ENCODE results near the gene DCST2. TPM values are rescaled to one million over a fixed set of nuclear protein-coding genes. Genes with fewer than 3 reads are reported as not detected.

DCST2 gene
- total and polyA plus RNA-seq, 11 donors = 0.14 to 0.65 (median 0.35) TPM; not detected in 1

DNA sequence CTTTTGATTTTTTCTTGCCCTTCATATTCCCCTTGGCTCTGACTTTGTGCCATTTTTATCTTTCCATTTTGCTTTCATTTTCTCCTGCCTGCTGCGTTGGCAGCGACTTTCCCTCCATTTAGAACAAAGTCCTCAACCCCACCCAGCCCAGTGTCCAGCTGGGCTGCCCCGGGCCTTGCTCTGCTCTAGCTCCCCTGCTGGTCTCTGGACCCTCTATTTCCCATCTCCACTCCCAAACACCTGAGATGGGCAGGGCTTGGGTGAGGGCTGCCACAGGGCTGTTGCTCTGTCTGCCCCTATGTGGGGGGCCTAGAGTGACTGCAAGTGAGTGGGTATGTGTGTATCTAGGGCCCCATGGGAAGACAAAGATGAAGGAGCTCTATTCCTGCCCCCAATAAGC lies 10.2 kb upstream of the DCST2 start:
- intact Hi-C loops (cut with DNase I) = loop anchor here in 4 of 10 donors (2.0 kb wide), 1 partner anchor 41 kb away; no protein-coding TSS in a partner anchor
- Histone ChIP-seq H3K27ac (no peak overlapping the region), H3K27me3 (no peaks in the 10 kb centered on the region), H3K9me3 (no peaks in the 10 kb centered on the region), H3K4me3 (no peak overlapping the region), H3K4me1 (peaks cover 0 to 21% (median 9%) of the 10 kb centered on the region in 12 donors), H3K36me3 (no peaks in the 10 kb centered on the region)
- DNase-seq (no peak), ATAC-seq (no peak)
- 77 to 87% (median 80%) methylated on average over 3 of the region's 3 CpGs for WGBS, 4 donors
- no peak for TF ChIP-seq POLR2A (IDR thresholded peaks at IDR 0.05)
- TF ChIP-seq, protein P1, sequence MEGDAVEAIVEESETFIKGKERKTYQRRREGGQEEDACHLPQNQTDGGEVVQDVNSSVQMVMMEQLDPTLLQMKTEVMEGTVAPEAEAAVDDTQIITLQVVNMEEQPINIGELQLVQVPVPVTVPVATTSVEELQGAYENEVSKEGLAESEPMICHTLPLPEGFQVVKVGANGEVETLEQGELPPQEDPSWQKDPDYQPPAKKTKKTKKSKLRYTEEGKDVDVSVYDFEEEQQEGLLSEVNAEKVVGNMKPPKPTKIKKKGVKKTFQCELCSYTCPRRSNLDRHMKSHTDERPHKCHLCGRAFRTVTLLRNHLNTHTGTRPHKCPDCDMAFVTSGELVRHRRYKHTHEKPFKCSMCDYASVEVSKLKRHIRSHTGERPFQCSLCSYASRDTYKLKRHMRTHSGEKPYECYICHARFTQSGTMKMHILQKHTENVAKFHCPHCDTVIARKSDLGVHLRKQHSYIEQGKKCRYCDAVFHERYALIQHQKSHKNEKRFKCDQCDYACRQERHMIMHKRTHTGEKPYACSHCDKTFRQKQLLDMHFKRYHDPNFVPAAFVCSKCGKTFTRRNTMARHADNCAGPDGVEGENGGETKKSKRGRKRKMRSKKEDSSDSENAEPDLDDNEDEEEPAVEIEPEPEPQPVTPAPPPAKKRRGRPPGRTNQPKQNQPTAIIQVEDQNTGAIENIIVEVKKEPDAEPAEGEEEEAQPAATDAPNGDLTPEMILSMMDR (IDR thresholded peaks at IDR 0.05) = no peak

DNA sequence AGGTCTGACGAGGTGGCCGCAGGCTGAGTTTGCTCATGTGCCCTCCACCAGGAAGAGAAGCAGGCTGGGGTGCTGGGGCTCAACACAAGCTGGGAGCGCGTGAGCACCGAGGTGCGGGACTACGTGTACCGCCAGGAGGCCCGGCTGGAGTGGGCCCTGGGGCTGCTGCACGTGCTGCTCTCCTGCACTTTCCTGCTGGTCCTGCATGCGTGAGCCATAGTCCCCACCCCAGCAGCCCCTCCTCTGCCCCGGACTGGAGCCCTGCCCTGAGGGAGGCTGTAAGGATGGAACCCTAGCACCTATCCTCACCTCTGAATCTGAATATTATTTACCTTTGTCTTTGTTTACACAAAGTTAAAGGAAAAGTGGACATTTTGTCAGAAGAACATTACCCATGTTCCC lies 9.7 kb upstream of the DCST2 start:
- Histone ChIP-seq H3K27ac (no peak overlapping the region), H3K36me3 (no peaks in the 10 kb centered on the region), H3K4me3 (no peak overlapping the region), H3K4me1 (peaks cover 0 to 26% (median 10%) of the 10 kb centered on the region in 12 donors), H3K9me3 (no peaks in the 10 kb centered on the region), H3K27me3 (no peaks in the 10 kb centered on the region)
- DNase-seq (no peak), ATAC-seq (no peak)
- intact Hi-C loops (cut with DNase I) = no loop called here
- WGBS, 4 donors = 84 to 90% (median 89%) methylated on average over 10 to 12 of the region's 12 CpGs
- TF ChIP-seq, protein P1 (IDR thresholded peaks at IDR 0.05) = no peak
- no peak for TF ChIP-seq POLR2A (IDR thresholded peaks at IDR 0.05)

DNA sequence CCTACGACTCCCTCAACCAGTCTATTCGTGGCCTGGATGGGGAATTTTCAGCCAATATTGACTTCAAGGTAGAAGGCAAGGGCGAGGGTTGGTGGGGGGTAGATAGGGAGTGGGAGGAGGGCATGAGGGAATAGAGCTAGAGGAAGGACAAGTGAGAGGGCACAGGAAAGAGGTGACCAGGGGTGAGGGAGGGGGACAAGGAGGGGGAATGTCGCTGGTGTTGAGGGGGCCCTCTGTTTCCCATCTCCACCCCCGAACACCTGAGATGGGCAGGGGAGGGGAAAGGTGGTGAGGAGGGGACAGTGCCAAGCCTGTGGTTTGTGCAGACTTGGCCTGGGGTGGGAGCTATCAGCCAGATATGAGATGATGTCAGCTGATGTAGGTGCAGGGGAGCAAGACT lies 9.2 kb upstream of the DCST2 start:
- Histone ChIP-seq H3K4me1 (peaks cover 0 to 27% (median 10%) of the 10 kb centered on the region in 12 donors), H3K9me3 (no peaks in the 10 kb centered on the region), H3K36me3 (no peaks in the 10 kb centered on the region), H3K4me3 (no peak overlapping the region), H3K27ac (no peak overlapping the region), H3K27me3 (no peaks in the 10 kb centered on the region)
- DNase-seq = no peak
- WGBS, 4 donors = 80 to 84% (median 82%) methylated on average over 5 of the region's 5 CpGs
- intact Hi-C loops (cut with DNase I) = no loop called here
- TF ChIP-seq, protein P1 (IDR thresholded peaks at IDR 0.05) = no peak
- no peak for TF ChIP-seq POLR2A (IDR thresholded peaks at IDR 0.05)
- no peak for ATAC-seq

DNA sequence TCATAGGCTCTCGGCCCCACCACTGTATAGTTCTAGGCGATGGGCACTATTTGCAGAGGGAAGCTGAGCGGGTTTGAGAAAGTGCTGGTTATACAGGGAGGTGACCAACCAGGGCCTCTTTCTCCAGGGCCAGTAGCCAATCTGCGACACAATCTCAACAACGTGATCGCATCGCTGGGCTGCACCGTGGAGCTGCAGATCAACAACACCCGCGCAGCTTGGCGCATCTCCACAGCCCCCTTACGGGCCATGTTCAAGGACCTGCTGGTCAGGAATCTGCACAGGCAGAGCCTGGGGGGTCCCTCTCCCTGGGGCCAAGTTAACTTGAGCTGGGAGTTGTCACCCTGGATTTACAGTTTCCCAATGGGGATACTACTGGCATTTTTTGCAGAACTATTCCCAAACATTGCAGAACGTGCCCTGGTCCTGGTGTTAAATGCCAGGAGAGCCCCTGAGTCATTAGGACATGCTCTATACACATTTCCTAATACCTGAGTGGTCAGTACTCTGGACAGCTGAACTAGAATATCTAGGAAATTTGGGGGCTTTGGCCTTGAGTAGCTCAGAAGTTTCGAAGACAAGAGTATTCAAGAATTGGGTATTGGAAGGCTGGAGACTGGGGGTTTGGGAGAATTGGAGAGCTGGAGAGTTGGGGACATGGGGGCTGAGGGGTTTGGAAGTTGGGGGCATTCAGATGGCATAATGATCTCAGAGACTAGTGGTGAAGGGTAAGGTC lies 6.9 kb upstream of the DCST2 start:
- no peaks in the 10 kb centered on the region for H3K27me3 ChIP-seq
- no peak overlapping the region for H3K27ac ChIP-seq
- WGBS, 4 donors = 82 to 91% (median 90%) methylated on average over 14 of the region's 14 CpGs
- DNase-seq = no peak
- no peak overlapping the region for H3K4me3 ChIP-seq
- no peaks in the 10 kb centered on the region for H3K36me3 ChIP-seq
- TF ChIP-seq, protein P1 (IDR thresholded peaks at IDR 0.05) = no peak
- no peak for TF ChIP-seq POLR2A (IDR thresholded peaks at IDR 0.05)
- H3K4me1 ChIP-seq = peaks cover 0 to 42% (median 10%) of the 10 kb centered on the region in 12 donors
- H3K9me3 ChIP-seq = no peaks in the 10 kb centered on the region
- ATAC-seq = no peak
- intact Hi-C loops (cut with DNase I) = no loop called here

All from heart left ventricle (tissue), 16 donors.